GM12892 (cell line): ENCODE results near the gene DLAT.

Experiments
- POLR2A ChIP-seq: IDR thresholded peaks from 2 replicates; pipeline ENCODE4 v1.6.1; 2011; ENCODE audit warnings: low read depth, low read length, control low read depth
- POLR2AphosphoS5 ChIP-seq: IDR thresholded peaks from 2 replicates; pipeline ENCODE4 v1.6.1; 2011; ENCODE audit warnings: low read depth, low read length, control low read depth

GRCh38 chr11:111999111-111999510 lies 26.1 kb upstream of the DLAT start:
- TF ChIP-seq POLR2A (no peak), POLR2AphosphoS5 (no peak)
